ENCODE measurements around the gene ANKRD12. TPM values are rescaled to one million over a fixed set of nuclear protein-coding genes. Genes with fewer than 3 reads are reported as not detected.

ANKRD12 gene
- 6.3 and 11.2 TPM in 2 replicates for total RNA-seq

DNA sequence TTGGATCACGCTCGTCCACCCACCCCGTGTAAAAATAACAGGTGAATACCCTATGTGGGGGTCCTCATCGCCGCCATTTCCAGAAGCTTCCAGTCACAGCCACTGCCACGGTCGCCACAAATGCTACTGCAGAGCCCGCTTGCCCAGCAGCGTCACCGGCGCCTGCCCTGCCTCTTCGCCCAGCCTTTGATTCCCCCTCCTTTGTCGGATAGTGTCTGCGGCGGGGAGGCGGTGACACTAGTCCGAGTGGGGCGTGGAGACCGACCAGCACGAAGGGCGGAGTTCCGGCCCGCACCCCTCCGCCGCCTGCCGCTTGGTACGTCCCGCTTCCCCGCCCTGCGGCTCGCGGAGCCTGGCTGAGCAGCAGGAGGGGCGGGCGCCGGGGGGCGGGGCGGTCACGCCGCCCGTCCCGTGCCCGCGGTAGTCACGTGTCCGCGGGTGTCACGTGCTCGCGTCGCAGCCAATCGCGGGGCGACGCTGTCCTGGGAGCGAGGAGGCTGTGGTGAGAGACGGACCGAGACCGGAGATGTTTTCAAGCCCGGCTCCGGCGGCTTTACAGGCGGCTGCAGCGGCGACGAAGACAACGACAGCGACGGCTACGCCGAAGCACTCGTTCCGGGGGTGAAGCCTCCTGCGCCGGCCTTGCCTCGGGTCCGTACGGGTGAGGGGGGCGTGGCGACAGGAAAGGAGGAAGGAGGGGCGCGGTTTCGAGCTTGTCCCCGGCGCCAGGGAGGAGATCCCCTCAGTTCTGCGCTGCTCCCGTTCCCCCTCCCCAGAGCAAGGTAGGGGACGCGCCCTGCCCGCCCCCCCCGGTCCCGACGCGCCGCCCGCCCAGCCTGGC is at the start of gene ANKRD12:
Gene ANKRD12, plus strand, starts transcription at position 467 of the 841 bp plus-strand sequence. CDS start 45,652 bp downstream, outside the sequence.

DNA sequence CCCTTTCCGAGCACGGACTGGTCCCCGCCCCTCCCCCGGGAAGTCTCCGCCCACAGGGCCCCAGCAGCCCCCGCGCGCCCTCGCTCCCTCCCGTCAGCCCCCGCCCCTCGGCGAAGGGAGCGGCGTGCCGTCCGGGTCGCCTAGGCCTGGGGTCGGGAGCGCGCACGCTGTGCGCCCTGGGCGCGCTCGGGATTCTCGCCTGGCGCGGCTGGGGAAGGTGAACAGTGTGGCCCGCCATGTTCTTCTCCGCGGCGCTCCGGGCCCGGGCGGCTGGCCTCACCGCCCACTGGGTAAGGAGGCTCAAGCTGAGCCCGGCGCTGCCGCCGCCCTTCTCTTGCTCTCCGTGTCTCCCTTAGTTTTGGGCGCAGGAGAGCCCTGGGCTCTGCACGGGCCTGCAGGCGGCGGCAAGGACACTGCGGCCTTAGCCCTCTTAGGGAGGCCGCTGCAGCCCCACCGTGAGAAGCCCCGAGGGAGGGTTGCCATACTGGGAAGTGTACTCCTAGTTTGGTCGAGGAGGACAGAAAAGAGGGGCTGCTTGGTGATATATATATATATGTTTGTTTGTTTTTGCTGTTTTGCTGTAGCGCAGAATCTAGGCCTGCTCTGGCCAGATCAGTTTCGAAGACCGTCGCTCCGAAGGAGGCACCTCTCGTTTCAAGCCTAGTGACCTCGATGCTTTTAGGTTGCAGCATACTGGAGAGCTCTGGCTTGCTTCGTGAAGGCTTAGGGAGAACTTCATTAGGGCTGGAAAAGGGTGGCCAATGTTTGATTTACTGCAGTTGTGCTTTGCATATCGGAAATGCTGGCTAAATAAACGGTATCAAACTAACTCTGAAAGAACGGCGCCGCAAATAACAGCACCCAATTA is 33.8 kb upstream of the ANKRD12 start, which contains the start of gene NDUFV2:
Gene NDUFV2, plus strand, starts transcription at position 192 of the 868 bp plus-strand sequence. Its CDS starts 45 bp downstream, at position 237.

DNA sequence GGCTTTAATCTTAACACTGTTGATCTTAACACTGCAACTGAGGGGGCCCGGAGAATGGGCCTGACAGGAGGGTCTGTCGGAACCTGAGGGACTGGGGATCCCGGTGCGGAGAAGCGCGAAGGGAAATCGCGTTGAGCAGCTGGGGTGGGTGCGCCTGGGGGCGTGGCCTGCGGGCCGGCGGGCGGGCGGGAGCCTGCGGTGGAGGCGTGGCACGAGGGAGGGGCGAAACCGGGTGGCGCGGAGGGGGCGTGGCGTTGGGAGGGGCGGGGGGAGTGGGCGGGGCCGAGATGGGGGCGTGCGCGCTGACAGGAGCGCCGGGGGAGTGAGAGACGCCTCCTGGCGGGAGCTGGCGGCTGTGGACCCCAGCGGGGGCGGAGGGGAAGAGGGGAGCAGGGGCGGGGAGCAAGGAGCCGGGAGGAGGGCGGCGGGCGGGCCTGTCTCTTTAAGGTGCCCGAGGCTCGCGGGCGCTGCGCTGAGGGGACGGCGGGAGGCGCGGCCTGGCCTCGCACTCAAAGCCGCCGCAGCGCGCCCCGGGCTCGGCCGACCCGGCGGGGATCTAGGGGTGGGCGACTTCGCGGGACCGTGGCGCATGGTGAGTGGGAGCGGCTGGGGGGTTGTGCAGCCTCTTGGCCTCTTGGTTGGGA is 197.9 kb downstream of the ANKRD12 start, which contains the start of gene TWSG1:
Gene TWSG1, plus strand, starts transcription at position 445 of the 644 bp plus-strand sequence. CDS start 2,457 bp downstream, outside the sequence.

Other genes with a start within 250 kb of the ANKRD12 start
- 147 and 170 TPM in 2 replicates for gene NDUFV2, start 34.1 kb upstream of the ANKRD12 start, total RNA-seq
- gene TWSG1, start 198.0 kb downstream of the ANKRD12 start, total RNA-seq: 95.9 and 113 TPM in 2 replicates

All from epithelial cell of alveolus of lung (primary cell).